Measurements from ENCODE around the gene ZNF324B. TPM values are rescaled to one million over a fixed set of nuclear protein-coding genes. Genes with fewer than 3 reads are reported as not detected.

Gene ZNF324B
- total RNA-seq, 1 experiment from 2014 or later, result 6.3 TPM

GRCh38 chr19:58483776-58484175 lies 32.4 kb downstream of the ZNF324B start:
- Histone ChIP-seq H3K27me3 (ENCODE audit: insufficient read depth, low read length) (no peaks in the 10 kb centered on the region), H3K18ac (ENCODE audit: insufficient read length, low read depth, low read length) (no peak overlapping the region), H3K14ac (ENCODE audit: insufficient read depth, low read length) (no peak overlapping the region), H2BK120ac (ENCODE audit: low read depth, low read length, poor library complexity, severe bottlenecking) (no peak overlapping the region), H2BK12ac (ENCODE audit: insufficient read length, low read depth, low read length) (no peak overlapping the region), H3K79me1 (ENCODE audit: insufficient read depth, low read depth, low read length, poor library complexity, severe bottlenecking) (no peaks in the 10 kb centered on the region), H2BK20ac (ENCODE audit: low read depth, low read length, poor library complexity, severe bottlenecking) (no peak overlapping the region), H3T11ph (ENCODE audit: low read length) (no peak overlapping the region), H3K56ac (ENCODE audit: insufficient read length, low read depth, low read length) (no peak overlapping the region), H4K20me1 (ENCODE audit: control insufficient read depth, insufficient read depth, insufficient read length) (no peaks in the 10 kb centered on the region), H2AK5ac (ENCODE audit: insufficient read length, low read length) (no peak overlapping the region), H3K4me2 (ENCODE audit: insufficient read depth, insufficient read length, low read length) (no peak overlapping the region), H3K4ac (ENCODE audit: low read depth, low read length) (no peak overlapping the region), H4K8ac (replicated peaks; ENCODE audit: insufficient read length, low read depth, low read length) (no peak overlapping the region), H4K5ac (ENCODE audit: insufficient read length, low read depth, low read length) (no peak overlapping the region), H2BK15ac (ENCODE audit: low read depth, low read length) (no peak overlapping the region), H2AFZ (ENCODE audit: low read length) (no peak overlapping the region), H3K79me2 (ENCODE audit: insufficient read depth, low read length) (no peaks in the 10 kb centered on the region), H2BK5ac (ENCODE audit: insufficient read length, low read length) (no peak overlapping the region), H3K9me3 (ENCODE audit: control insufficient read depth, low read depth, low read length) (no peaks in the 10 kb centered on the region), H3K23me2 (ENCODE audit: insufficient read length, low read depth, low read length, poor library complexity, severe bottlenecking) (no peaks in the 10 kb centered on the region), H3K27ac (ENCODE audit: insufficient read length, low read depth, low read length) (no peak overlapping the region), H3K23ac (ENCODE audit: insufficient read length, low read depth, low read length) (no peak overlapping the region), H3K9ac (ENCODE audit: extremely low read depth, insufficient read length, low read length) (no peak overlapping the region), H4K91ac (ENCODE audit: insufficient read length, low read depth, low read length) (no peak overlapping the region), H3K4me1 (ENCODE audit: insufficient read depth, low read length) (no peaks in the 10 kb centered on the region)
- no CpG with 5 or more reads among the region's 2 CpGs for WGBS (ENCODE audit: extremely low coverage, insufficient read length, low lambda C conversion rate)
- H3K27me3 Mint-ChIP-seq (ENCODE audit: low read depth), result no peaks in the 10 kb centered on the region
- H3K36me3 Mint-ChIP-seq (ENCODE audit: insufficient read depth in 1 of 3, low read depth in 3 of 3), result peaks cover 0 to 7% (median 2%) of the 10 kb centered on the region in 3 experiments; a peak in 3 of 7 replicates
- H3K4me3 Mint-ChIP-seq, result no peak overlapping the region
- DNase-seq, result no peak
- no peaks in the 10 kb centered on the region for H3K4me1 Mint-ChIP-seq
- no peak overlapping the region for H3K27ac Mint-ChIP-seq
- no peaks in the 10 kb centered on the region for H3K9me3 Mint-ChIP-seq
- TF ChIP-seq CTCF (conservative IDR thresholded peaks at IDR 0.05), result no peak
